Endodermal cell (in vitro differentiated cells): Measurements from ENCODE around the gene SYT3. TPM values are rescaled to one million over a fixed set of nuclear protein-coding genes. Genes with fewer than 3 reads are reported as not detected.

ENCODE experiments used
- DNase-seq: peaks from one replicate; pipeline ENCODE4 v3.0.0-alpha.2; 2017
- H3K27ac ChIP-seq: 2 replicates; pipeline ENCODE4 v1.5.1; 2013; ENCODE audit warnings: mild to moderate bottlenecking, low read depth, low read length, moderate library complexity
- H3K27me3 ChIP-seq: 2 replicates; pipeline ENCODE4 v1.6.1; 2013; ENCODE audit warnings: mild to moderate bottlenecking, low read length, moderate library complexity; ENCODE audit not compliant: insufficient read depth, control insufficient read depth, poor library complexity, severe bottlenecking
- H3K36me3 ChIP-seq: 2 replicates; pipeline ENCODE4 v1.7.0; 2013; ENCODE audit warnings: mild to moderate bottlenecking, low read length, moderate library complexity; ENCODE audit not compliant: control insufficient read depth, insufficient read depth
- H3K4me1 ChIP-seq: one replicate; pipeline ENCODE4 v1.7.0; 2013; ENCODE audit warnings: low read length; ENCODE audit not compliant: control insufficient read depth, insufficient read depth
- H3K4me3 ChIP-seq: 2 replicates; pipeline ENCODE4 v1.5.1; 2013; ENCODE audit warnings: mild to moderate bottlenecking, low read length, moderate library complexity
- H3K9ac ChIP-seq: 2 replicates; pipeline ENCODE4 v1.6.1; 2013; ENCODE audit warnings: mild to moderate bottlenecking, low read length, moderate library complexity; ENCODE audit not compliant: poor library complexity, severe bottlenecking; ENCODE audit errors: extremely low read depth
- H3K9me3 ChIP-seq: 2 replicates; pipeline ENCODE4 v1.6.1; 2013; ENCODE audit warnings: mild to moderate bottlenecking, low read length, moderate library complexity; ENCODE audit not compliant: control insufficient read depth
- H3K27ac Mint-ChIP-seq: 2 replicates; pipeline ENCODE4 v1.8.0; 2020; ENCODE audit warnings: mixed read lengths
- H3K27me3 Mint-ChIP-seq: 2 replicates; pipeline ENCODE4 v1.8.0; 2021; ENCODE audit warnings: mild to moderate bottlenecking, mixed read lengths; ENCODE audit not compliant: insufficient read depth
- H3K36me3 Mint-ChIP-seq: 2 replicates; pipeline ENCODE4 v1.8.0; 2020; ENCODE audit warnings: low read depth, mixed read lengths
- H3K4me1 Mint-ChIP-seq: 2 replicates; pipeline ENCODE4 v1.8.0; 2020; ENCODE audit warnings: mixed read lengths
- H3K4me3 Mint-ChIP-seq: 2 replicates; pipeline ENCODE4 v1.8.0; 2020; ENCODE audit warnings: mild to moderate bottlenecking, moderate library complexity, mixed read lengths
- H3K9me3 Mint-ChIP-seq: 2 replicates; pipeline ENCODE4 v1.8.0; 2020; ENCODE audit warnings: mild to moderate bottlenecking, mixed read lengths
- CTCF ChIP-seq: fragments of 200-600 bp; sonication (generic); conservative IDR thresholded peaks from 2 replicates; pipeline ENCODE4 v1.5.0; 2021; ENCODE audit warnings: antibody characterized with exemption, mild to moderate bottlenecking
- WGBS, 2 experiments: methylation state at CpG; one replicate each; pipeline versions ENCODE4 v1.1.5 to v1.1.7; 2013; ENCODE audit warnings: missing lambda C conversion rate in 2 of 2, mixed read lengths in 1 of 2; ENCODE audit not compliant: insufficient coverage in 1 of 2, insufficient read length in 1 of 2; 5-methylcytosine and 5-hydroxymethylcytosine counted together
- total RNA-seq, 2 donors: library from RNA; stranded (reverse); fragmentation: NEBNext Ultra II Directional in 1 of 2; extraction: Animal tissue kit (Norgen Biotek cat#: 25700) in 1 of 2; gene quantifications; 2 replicates in 1 of 2; 3 replicates in 1 of 2; pipeline ENCODE4 v1.2.1, GENCODE V29; 2021

The SYT3 gene
- total RNA-seq, 2 donors from 2014 or later: 1.7 to 1.9 TPM

- no peak overlapping the region for H3K4me3 ChIP-seq
- H3K27me3 ChIP-seq: peaks cover 12% of the 10 kb centered on the region
- Mint-ChIP-seq H3K9me3 (no peaks in the 10 kb centered on the region), H3K36me3 (no peaks in the 10 kb centered on the region), H3K4me3 (no peak overlapping the region), H3K27me3 (peaks cover 68% of the 10 kb centered on the region), H3K4me1 (peaks cover 4% of the 10 kb centered on the region), H3K27ac (no peak overlapping the region)
- no peak for DNase-seq
- no peak overlapping the region for H3K27ac ChIP-seq
- no peak for TF ChIP-seq CTCF
- no peak overlapping the region for H3K9ac ChIP-seq
- 69 to 74% methylated on average over 12 to 16 of the region's 16 CpGs for WGBS, 2 experiments
- H3K4me1 ChIP-seq: no peaks in the 10 kb centered on the region
- no peaks in the 10 kb centered on the region for H3K9me3 ChIP-seq
- H3K36me3 ChIP-seq: no peaks in the 10 kb centered on the region
These were observed 23.2 kb upstream of the SYT3 start for GRCh38 chr19:50662651-50663481.

DNA sequence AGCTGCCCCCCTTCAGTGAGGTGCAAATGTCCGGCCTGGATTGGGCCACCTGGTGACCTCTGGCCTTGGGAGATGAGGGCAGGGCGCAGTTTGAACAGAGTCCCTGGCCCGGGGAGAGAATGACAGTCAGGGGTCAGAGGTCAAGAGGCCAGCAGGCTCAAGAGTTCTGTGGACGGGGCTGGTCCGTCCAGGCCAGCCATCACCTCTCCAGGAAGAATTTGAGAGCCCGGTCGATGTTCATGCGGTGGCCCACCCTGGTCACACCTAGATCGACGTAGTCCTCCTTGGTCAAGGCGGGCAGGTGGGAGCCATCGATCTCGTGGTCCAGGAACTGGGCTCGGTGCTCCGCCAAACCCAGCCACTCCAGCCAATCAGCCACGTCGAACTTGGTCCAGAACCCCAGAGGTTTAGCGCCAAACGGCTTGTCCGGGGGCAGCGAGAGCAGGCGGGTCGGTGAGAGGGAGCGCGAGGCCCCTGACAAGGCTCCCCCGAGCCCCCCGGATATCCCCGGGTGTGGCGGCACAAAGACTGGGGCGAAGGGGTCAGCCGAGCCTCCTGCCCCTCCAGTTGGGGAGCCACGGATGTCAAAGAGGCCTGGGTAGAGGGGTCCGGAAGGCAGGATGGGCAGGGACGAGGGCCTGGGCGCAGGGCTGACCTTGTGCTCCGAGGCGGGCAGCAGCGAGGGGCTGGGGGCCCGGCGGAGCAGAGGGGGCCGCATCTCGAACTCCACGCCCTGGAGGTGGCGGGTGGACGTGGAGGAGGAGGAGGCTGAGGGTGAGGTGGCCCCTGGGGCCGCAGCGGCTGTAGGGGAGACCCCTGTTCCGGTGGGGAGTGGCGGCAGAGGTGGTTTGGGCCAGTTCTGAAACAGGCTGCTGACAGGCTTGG lies 22.3 kb upstream of the SYT3 start:
- Histone ChIP-seq H3K27me3 (peaks cover 4% of the 10 kb centered on the region), H3K27ac (no peak overlapping the region), H3K36me3 (no peaks in the 10 kb centered on the region), H3K9ac (no peak overlapping the region), H3K4me1 (no peaks in the 10 kb centered on the region), H3K9me3 (no peaks in the 10 kb centered on the region), H3K4me3 (no peak overlapping the region)
- H3K9me3 Mint-ChIP-seq: no peaks in the 10 kb centered on the region
- WGBS, 2 experiments: 85 to 88% methylated on average over 38 to 49 of the region's 49 CpGs
- no peak overlapping the region for H3K27ac Mint-ChIP-seq
- no peak overlapping the region for H3K4me3 Mint-ChIP-seq
- H3K27me3 Mint-ChIP-seq: peaks cover 72% of the 10 kb centered on the region
- H3K4me1 Mint-ChIP-seq: peaks cover 4% of the 10 kb centered on the region
- TF ChIP-seq CTCF: no peak
- H3K36me3 Mint-ChIP-seq: no peaks in the 10 kb centered on the region
- no peak for DNase-seq

GRCh38 chr19:50661023-50661422 lies 21.3 kb upstream of the SYT3 start:
- Histone ChIP-seq H3K4me3 (no peak overlapping the region), H3K27me3 (no peaks in the 10 kb centered on the region), H3K36me3 (no peaks in the 10 kb centered on the region), H3K27ac (no peak overlapping the region), H3K9ac (no peak overlapping the region), H3K4me1 (no peaks in the 10 kb centered on the region), H3K9me3 (peaks cover 4% of the 10 kb centered on the region)
- Mint-ChIP-seq H3K4me1 (peaks cover 4% of the 10 kb centered on the region), H3K27me3 (peaks cover 73% of the 10 kb centered on the region), H3K27ac (no peak overlapping the region), H3K36me3 (no peaks in the 10 kb centered on the region), H3K4me3 (no peak overlapping the region), H3K9me3 (no peaks in the 10 kb centered on the region)
- WGBS, 2 experiments: 91% methylated on average over 9 to 10 of the region's 10 CpGs
- no peak for TF ChIP-seq CTCF
- DNase-seq: no peak
